IMR-90 (cell line): Measurements from ENCODE around the gene ASTN2.

Experiments used
- CEBPB ChIP-seq: IDR thresholded peaks from 2 replicates; pipeline ENCODE4 v1.6.1; 2012; ENCODE audit warnings: low read depth, low read length, improper control_type of control experiment
- MAFK ChIP-seq: IDR thresholded peaks from 2 replicates; pipeline ENCODE4 v1.6.1; 2012; ENCODE audit warnings: low read depth, low read length, improper control_type of control experiment
- POLR2A ChIP-seq: IDR thresholded peaks from 2 replicates; pipeline ENCODE4 v1.6.1; 2012; ENCODE audit warnings: mild to moderate bottlenecking, low read depth, low read length
- RAD21 ChIP-seq: IDR thresholded peaks from 2 replicates; pipeline ENCODE4 v1.6.1; 2012; ENCODE audit warnings: low read length, improper control_type of control experiment
- RFX5 ChIP-seq: IDR thresholded peaks from 2 replicates; pipeline ENCODE4 v1.8.0; 2012; ENCODE audit warnings: low read depth, mild to moderate bottlenecking, low read length, moderate library complexity
- SMC3 ChIP-seq: fragments of 150-350 bp; IDR thresholded peaks from 2 replicates; pipeline ENCODE4 v1.6.1; 2016; ENCODE audit warnings: low read depth, mild to moderate bottlenecking, antibody characterized with exemption, low read length, moderate library complexity
- TF ChIP-seq, protein P1 (sequence below): conservative IDR thresholded peaks from 2 replicates; pipeline ENCODE4 v1.5.1; 2012; ENCODE audit warnings: mild to moderate bottlenecking, low read depth, low read length, improper control_type of control experiment

DNA sequence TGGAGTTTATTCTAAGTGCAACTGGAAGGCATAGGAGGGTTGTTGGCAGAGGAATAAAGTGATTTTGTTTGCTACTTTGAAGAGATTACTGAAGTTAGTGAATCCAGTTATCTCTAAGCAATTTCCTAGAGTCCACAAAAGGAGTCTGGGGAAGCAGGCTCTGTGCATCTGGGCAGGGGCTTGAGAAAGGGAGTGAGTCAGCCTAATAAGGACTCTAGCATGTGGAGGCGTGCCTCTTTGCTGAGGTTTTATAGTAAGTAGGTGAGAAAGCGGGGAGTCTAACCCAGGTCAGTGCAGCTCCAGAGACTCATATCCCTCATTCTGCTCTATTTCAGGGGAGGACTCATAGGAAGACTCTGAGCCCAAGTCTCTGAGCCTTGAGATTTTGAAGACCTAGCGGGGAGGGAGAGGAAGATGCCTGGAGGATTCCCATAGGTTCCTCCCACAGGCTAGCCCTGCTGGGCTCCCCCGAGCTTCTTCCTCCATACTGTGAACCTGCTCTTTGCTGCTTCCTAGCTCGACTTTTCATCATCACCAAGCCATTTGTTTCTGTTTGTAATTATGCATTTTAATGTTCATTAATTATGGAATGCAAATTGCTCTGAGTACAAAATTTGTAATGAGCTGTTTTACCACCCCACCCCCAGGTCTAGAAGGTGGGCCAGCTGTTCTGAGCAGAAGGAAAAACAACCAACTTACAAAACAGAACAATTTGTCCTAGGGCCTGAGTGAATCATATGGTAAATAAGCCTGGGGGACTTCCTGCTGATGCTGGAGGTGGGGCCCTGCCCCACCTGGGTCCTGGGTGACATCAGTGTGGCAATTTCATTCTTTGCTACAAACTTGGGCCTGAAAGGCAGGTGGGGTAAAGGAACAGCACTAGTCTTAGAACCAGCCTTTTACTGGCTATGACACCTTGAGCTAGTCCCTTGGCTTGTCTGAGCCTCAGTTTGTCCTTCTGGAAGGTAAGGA, 577.6 kb downstream of the ASTN2 start:
- TF ChIP-seq, protein P1, sequence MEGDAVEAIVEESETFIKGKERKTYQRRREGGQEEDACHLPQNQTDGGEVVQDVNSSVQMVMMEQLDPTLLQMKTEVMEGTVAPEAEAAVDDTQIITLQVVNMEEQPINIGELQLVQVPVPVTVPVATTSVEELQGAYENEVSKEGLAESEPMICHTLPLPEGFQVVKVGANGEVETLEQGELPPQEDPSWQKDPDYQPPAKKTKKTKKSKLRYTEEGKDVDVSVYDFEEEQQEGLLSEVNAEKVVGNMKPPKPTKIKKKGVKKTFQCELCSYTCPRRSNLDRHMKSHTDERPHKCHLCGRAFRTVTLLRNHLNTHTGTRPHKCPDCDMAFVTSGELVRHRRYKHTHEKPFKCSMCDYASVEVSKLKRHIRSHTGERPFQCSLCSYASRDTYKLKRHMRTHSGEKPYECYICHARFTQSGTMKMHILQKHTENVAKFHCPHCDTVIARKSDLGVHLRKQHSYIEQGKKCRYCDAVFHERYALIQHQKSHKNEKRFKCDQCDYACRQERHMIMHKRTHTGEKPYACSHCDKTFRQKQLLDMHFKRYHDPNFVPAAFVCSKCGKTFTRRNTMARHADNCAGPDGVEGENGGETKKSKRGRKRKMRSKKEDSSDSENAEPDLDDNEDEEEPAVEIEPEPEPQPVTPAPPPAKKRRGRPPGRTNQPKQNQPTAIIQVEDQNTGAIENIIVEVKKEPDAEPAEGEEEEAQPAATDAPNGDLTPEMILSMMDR, result no peak
- TF ChIP-seq RAD21, result no peak
- no peak for TF ChIP-seq SMC3
- no peak for TF ChIP-seq CEBPB
- no peak for TF ChIP-seq MAFK
- TF ChIP-seq POLR2A, result no peak
- no peak for TF ChIP-seq RFX5
